ENCODE data around the gene SLC7A4. TPM values are rescaled to one million over a fixed set of nuclear protein-coding genes. Genes with fewer than 3 reads are reported as not detected.

SLC7A4 gene
- total and polyA plus RNA-seq, 3 donors from 2014 or later: 54.8 to 64.8 (median 60.3) TPM

GRCh38 chr22:21022507-21022906 is 9.9 kb downstream of the SLC7A4 start:
- WGBS, 2 donors: 69 to 82% methylated on average over 6 to 10 of the region's 10 CpGs

DNA sequence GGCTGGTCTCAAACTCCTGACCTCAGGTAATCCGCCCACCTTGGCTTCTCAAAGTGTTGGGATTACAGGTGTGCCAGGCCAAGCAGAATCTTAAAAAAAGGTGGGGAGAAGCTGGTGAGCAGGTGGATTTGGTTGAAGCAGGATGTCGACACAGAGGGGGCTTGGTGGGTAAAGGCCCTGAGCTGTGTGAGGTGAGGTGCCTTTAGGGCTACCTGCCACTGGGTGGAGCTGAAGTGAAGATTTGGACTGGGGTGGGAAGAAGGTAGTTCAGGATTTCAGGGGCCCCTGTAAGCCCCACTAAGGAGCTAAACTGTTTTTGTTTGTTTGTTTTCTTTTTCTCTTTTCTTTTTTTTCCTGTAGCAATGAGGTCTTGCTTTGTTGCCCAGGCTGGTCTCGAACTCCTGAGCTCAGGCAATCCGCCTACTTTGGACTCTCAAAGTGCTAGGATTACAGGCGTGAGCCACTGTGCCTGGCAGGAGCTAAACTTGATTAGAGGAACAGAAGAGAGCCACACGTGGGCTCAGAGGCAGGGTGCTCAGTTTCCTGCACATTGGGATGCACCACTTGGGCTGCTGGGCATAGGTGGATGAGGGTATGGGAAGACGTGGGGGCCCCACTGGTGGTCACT is 11.4 kb downstream of the SLC7A4 start:
- 76 to 80% methylated on average over 7 of the region's 7 CpGs for WGBS, 2 donors
- DNase-seq: no peak
- Histone ChIP-seq H3K27me3 (no peaks in the 10 kb centered on the region), H3K4me1 (no peaks in the 10 kb centered on the region), H3K4me3 (no peak overlapping the region), H3K27ac (no peak overlapping the region), H3K36me3 (ENCODE audit: low read depth, missing control alignments) (no peaks in the 10 kb centered on the region), H3K9me3 (no peaks in the 10 kb centered on the region)
- TF ChIP-seq POLR2A (IDR thresholded peaks at IDR 0.05): no peak
- TF ChIP-seq, protein P1, sequence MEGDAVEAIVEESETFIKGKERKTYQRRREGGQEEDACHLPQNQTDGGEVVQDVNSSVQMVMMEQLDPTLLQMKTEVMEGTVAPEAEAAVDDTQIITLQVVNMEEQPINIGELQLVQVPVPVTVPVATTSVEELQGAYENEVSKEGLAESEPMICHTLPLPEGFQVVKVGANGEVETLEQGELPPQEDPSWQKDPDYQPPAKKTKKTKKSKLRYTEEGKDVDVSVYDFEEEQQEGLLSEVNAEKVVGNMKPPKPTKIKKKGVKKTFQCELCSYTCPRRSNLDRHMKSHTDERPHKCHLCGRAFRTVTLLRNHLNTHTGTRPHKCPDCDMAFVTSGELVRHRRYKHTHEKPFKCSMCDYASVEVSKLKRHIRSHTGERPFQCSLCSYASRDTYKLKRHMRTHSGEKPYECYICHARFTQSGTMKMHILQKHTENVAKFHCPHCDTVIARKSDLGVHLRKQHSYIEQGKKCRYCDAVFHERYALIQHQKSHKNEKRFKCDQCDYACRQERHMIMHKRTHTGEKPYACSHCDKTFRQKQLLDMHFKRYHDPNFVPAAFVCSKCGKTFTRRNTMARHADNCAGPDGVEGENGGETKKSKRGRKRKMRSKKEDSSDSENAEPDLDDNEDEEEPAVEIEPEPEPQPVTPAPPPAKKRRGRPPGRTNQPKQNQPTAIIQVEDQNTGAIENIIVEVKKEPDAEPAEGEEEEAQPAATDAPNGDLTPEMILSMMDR (IDR thresholded peaks at IDR 0.05): no peak
- intact Hi-C loops (cut with DNase I; ENCODE audit: low total_unique reads): no loop called here

More at GRCh38 chr22:21022507-21022906, 9.9 kb downstream of the SLC7A4 start:
- Histone ChIP-seq H3K27me3 (no peaks in the 10 kb centered on the region), H3K9me3 (no peaks in the 10 kb centered on the region), H3K4me3 (no peak overlapping the region), H3K4me1 (peaks cover 14% of the 10 kb centered on the region), H3K27ac (no peak overlapping the region), H3K36me3 (ENCODE audit: low read depth, missing control alignments) (no peaks in the 10 kb centered on the region)
- DNase-seq: no peak
- TF ChIP-seq POLR2A (IDR thresholded peaks at IDR 0.05): no peak
- TF ChIP-seq, protein P1 (IDR thresholded peaks at IDR 0.05): no peak
- intact Hi-C loops (cut with DNase I; ENCODE audit: low total_unique reads): no loop called here

DNA sequence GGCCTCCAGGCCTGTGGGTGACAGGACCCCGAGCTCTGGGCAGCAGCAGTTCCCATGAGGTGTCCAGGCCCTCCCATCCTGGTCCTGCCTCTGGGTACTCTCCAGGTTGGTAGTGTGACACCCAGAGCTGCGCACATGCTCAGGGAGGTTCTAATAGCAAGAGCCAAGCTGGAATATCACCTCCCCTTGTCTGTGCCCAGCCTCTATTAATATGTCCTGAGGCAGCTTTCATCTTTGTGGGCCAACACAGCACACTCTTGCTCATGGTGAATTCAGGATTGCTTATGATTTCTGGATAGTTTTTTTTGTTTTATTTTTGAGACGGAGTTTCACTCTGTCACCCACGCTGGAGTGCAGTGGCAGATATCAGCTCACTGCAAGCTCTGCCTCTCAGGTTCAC is 14.0 kb downstream of the SLC7A4 start:
- no peaks in the 10 kb centered on the region for H3K36me3 ChIP-seq (ENCODE audit: low read depth, missing control alignments)
- WGBS, 2 donors: 94 to 99% methylated on average over 3 to 4 of the region's 4 CpGs
- no peak for DNase-seq
- TF ChIP-seq POLR2A (IDR thresholded peaks at IDR 0.05): no peak
- TF ChIP-seq, protein P1 (IDR thresholded peaks at IDR 0.05): no peak
- no peaks in the 10 kb centered on the region for H3K27me3 ChIP-seq
- no peaks in the 10 kb centered on the region for H3K9me3 ChIP-seq
- no peak overlapping the region for H3K27ac ChIP-seq
- intact Hi-C loops (cut with DNase I; ENCODE audit: low total_unique reads): no loop called here
- H3K4me1 ChIP-seq: peaks cover 18% of the 10 kb centered on the region
- no peak overlapping the region for H3K4me3 ChIP-seq

DNA sequence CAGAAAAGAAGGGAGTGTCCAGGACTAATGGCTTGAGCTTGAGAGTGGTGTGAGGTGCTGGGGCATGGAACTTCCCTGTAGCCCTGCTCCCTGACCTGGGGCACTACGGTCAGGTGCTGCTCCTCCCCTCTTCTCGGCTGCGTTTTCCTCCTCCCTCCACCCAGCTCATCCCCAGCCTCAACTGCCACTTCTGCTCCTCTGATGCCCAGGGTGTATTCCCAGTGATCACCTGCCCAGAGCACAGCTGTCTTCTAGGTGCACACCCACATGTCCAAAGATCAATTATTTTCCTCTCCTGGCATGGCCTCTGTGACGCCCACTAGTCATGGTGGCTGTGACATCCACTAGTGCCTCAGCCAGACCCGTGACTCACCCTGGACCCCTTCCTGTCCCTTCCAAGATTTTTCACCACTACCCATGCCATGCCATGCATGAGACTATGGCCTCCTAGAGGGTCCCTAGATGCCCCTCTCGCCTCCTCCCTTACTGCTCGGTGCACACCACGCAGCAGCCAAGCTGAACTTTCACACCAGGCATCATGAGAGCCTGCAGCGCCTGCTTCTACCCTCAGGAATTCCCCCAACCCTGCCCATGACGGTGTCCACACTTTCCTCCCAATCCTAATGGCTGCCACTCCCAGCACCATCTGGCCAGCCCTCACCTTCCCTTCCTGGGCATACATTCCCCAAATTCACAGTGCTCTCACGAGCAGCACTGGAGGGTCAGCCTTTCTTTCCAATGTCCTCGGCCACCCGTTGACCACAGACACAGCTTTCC is 15.5 kb downstream of the SLC7A4 start:
- intact Hi-C loops (cut with DNase I; ENCODE audit: low total_unique reads): no loop called here

More for the DNA sequence above, 15.5 kb downstream of the SLC7A4 start:
- Histone ChIP-seq H3K9me3 (no peaks in the 10 kb centered on the region), H3K4me3 (no peak overlapping the region), H3K27ac (no peak overlapping the region), H3K27me3 (no peaks in the 10 kb centered on the region), H3K36me3 (ENCODE audit: low read depth, missing control alignments) (no peaks in the 10 kb centered on the region), H3K4me1 (peaks cover 18% of the 10 kb centered on the region)
- no peak for TF ChIP-seq POLR2A (IDR thresholded peaks at IDR 0.05)
- TF ChIP-seq, protein P1 (IDR thresholded peaks at IDR 0.05): no peak
- no peak for DNase-seq
- WGBS, 2 donors: 87 to 90% methylated on average over 13 of the region's 13 CpGs

Data from testis (tissue), 3 donors.